ENCODE measurements around the gene OCSTAMP. TPM values are rescaled to one million over a fixed set of nuclear protein-coding genes. Genes with fewer than 3 reads are reported as not detected.

Gene OCSTAMP
- total and polyA plus RNA-seq, 2 experiments from 2014 or later = 0.32 to 0.45 TPM

DNA sequence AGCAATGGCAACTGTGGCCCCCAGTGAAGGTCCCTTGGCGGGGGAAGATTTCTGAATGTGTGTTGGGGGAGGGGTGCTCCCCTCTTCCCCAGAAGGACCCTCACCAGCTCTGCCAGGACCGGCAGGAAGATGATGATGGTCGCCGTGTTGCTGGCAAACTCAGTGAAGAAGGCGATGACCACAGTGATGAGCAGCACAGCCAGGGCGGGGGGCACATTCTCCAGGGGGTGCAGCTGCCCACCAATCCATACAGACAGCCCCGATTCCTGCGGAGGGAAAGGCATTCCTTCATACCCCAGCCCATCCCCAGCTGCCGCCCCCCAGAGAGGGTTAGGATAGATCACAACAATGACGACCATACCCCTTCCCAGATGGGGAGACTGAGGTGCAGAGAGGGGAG lies 15.7 kb upstream of the OCSTAMP start:
- Histone ChIP-seq H3K27me3 (ENCODE audit: insufficient read depth) (no peaks in the 10 kb centered on the region), H2AFZ (no peak overlapping the region), H3K79me2 (replicated peaks; ENCODE audit: insufficient read depth) (no peaks in the 10 kb centered on the region), H3K4me3 (no peak overlapping the region), H3F3A (replicated peaks; ENCODE audit: low read depth) (no peaks in the 10 kb centered on the region), H4K20me1 (replicated peaks; ENCODE audit: insufficient read depth) (no peaks in the 10 kb centered on the region), H3K4me1 (ENCODE audit: insufficient read depth) (peaks cover 20% of the 10 kb centered on the region; the same call in 1 of the 2 replicates), H3K27ac (ENCODE audit: low read depth) (no peak overlapping the region), H3K4me2 (no peak overlapping the region), H3K9me2 (ENCODE audit: insufficient read depth) (no peaks in the 10 kb centered on the region), H3K36me3 (ENCODE audit: insufficient read depth) (no peaks in the 10 kb centered on the region)
- H3K36me3 Mint-ChIP-seq (ENCODE audit: low read depth) = no peaks in the 10 kb centered on the region
- peaks cover 7% of the 10 kb centered on the region; the same call in 1 of the 3 replicates for H3K4me1 Mint-ChIP-seq
- no peaks in the 10 kb centered on the region for H3K9me3 Mint-ChIP-seq
- DNase-seq (ENCODE audit: low spot score) (no peak), ATAC-seq (no peak)
- no peak overlapping the region for H3K4me3 Mint-ChIP-seq
- TF ChIP-seq EZH2phosphoT487 (IDR thresholded peaks at IDR 0.05; ENCODE audit: unreplicated experiment) (no peak), NANOG (IDR thresholded peaks at IDR 0.05; ENCODE audit: borderline replicate concordance) (no peak), POLR2AphosphoS5 (IDR thresholded peaks at IDR 0.05; ENCODE audit: low read depth) (no peak), ZNF331 (CRISPR knock-in tag; IDR thresholded peaks at IDR 0.05; ENCODE audit: low read depth) (no peak), JUNB (IDR thresholded peaks at IDR 0.05; ENCODE audit: unreplicated experiment) (no peak)
- TF ChIP-seq, protein P1, sequence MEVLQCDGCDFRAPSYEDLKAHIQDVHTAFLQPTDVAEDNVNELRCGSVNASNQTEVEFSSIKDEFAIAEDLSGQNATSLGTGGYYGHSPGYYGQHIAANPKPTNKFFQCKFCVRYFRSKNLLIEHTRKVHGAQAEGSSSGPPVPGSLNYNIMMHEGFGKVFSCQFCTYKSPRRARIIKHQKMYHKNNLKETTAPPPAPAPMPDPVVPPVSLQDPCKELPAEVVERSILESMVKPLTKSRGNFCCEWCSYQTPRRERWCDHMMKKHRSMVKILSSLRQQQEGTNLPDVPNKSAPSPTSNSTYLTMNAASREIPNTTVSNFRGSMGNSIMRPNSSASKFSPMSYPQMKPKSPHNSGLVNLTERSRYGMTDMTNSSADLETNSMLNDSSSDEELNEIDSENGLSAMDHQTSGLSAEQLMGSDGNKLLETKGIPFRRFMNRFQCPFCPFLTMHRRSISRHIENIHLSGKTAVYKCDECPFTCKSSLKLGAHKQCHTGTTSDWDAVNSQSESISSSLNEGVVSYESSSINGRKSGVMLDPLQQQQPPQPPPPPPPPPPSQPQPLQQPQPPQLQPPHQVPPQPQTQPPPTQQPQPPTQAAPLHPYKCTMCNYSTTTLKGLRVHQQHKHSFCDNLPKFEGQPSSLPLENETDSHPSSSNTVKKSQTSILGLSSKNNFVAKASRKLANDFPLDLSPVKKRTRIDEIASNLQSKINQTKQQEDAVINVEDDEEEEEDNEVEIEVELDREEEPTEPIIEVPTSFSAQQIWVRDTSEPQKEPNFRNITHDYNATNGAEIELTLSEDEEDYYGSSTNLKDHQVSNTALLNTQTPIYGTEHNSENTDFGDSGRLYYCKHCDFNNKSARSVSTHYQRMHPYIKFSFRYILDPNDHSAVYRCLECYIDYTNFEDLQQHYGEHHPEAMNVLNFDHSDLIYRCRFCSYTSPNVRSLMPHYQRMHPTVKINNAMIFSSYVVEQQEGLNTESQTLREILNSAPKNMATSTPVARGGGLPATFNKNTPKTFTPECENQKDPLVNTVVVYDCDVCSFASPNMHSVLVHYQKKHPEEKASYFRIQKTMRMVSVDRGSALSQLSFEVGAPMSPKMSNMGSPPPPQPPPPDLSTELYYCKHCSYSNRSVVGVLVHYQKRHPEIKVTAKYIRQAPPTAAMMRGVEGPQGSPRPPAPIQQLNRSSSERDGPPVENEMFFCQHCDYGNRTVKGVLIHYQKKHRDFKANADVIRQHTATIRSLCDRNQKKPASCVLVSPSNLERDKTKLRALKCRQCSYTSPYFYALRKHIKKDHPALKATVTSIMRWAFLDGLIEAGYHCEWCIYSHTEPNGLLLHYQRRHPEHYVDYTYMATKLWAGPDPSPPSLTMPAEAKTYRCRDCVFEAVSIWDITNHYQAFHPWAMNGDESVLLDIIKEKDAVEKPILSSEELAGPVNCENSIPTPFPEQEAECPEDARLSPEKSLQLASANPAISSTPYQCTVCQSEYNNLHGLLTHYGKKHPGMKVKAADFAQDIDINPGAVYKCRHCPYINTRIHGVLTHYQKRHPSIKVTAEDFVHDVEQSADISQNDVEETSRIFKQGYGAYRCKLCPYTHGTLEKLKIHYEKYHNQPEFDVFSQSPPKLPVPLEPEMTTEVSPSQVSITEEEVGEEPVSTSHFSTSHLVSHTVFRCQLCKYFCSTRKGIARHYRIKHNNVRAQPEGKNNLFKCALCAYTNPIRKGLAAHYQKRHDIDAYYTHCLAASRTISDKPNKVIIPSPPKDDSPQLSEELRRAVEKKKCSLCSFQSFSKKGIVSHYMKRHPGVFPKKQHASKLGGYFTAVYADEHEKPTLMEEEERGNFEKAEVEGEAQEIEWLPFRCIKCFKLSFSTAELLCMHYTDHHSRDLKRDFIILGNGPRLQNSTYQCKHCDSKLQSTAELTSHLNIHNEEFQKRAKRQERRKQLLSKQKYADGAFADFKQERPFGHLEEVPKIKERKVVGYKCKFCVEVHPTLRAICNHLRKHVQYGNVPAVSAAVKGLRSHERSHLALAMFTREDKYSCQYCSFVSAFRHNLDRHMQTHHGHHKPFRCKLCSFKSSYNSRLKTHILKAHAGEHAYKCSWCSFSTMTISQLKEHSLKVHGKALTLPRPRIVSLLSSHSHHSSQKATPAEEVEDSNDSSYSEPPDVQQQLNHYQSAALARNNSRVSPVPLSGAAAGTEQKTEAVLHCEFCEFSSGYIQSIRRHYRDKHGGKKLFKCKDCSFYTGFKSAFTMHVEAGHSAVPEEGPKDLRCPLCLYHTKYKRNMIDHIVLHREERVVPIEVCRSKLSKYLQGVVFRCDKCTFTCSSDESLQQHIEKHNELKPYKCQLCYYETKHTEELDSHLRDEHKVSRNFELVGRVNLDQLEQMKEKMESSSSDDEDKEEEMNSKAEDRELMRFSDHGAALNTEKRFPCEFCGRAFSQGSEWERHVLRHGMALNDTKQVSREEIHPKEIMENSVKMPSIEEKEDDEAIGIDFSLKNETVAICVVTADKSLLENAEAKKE (CRISPR knock-in tag; IDR thresholded peaks at IDR 0.05) = no peak
- TF ChIP-seq, protein P2, sequence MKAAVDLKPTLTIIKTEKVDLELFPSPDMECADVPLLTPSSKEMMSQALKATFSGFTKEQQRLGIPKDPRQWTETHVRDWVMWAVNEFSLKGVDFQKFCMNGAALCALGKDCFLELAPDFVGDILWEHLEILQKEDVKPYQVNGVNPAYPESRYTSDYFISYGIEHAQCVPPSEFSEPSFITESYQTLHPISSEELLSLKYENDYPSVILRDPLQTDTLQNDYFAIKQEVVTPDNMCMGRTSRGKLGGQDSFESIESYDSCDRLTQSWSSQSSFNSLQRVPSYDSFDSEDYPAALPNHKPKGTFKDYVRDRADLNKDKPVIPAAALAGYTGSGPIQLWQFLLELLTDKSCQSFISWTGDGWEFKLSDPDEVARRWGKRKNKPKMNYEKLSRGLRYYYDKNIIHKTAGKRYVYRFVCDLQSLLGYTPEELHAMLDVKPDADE (IDR thresholded peaks at IDR 0.05) = no peak
- H3K27ac Mint-ChIP-seq = no peak overlapping the region
- no peaks in the 10 kb centered on the region for H3K27me3 Mint-ChIP-seq (ENCODE audit: insufficient read depth, low read depth, poor library complexity)

Data from GM23338 (cell line).